Stimulated activated CD8-positive, alpha-beta memory T cell treated with anti-CD3 and anti-CD28 coated beads, Interleukin-12 subunit alpha, Interleukin-12 subunit beta, amount 100 ng/mL, for 4 hours (primary cell): ENCODE results near the gene PGM3.

ENCODE experiments used
- DNase-seq: peaks from one replicate; pipeline ENCODE4 v3.0.0-alpha.2; 2020; ENCODE audit warnings: low read depth

PGM3 gene

DNA sequence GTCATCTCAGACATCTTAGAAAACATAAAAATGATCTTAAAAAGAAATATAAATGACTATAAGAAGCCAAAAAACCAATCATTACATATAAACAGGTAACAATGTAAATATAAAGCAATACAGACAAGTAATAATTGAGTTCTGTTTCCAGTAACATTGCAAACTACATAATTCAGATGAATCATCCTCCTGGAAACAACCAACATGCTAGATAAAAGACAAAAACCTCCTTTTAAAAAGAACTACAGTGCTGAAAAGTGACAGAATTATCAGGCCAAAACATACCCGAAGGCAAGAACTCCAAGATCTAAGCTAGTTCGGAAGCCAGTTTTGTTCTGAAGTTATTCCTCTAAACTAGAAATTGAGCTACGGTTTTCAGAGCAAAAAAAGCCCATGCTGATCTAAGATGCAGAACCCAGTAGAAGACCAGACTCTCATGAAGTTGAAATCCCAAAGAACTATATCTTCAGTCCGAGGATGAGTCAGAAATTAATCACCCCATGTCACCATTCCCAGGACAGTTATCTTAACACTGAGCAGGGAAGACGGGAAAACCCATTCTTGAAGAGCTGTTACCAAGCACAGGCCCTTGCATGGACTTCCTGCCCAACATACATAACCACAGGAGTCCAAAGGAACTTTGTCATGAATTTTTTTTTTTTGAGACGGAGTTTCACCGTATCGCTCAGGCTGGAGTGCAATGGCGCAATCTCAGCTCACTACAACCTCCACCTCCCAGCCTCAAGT lies 9.8 kb downstream of the PGM3 start:
- DNase-seq, result no peak

DNA sequence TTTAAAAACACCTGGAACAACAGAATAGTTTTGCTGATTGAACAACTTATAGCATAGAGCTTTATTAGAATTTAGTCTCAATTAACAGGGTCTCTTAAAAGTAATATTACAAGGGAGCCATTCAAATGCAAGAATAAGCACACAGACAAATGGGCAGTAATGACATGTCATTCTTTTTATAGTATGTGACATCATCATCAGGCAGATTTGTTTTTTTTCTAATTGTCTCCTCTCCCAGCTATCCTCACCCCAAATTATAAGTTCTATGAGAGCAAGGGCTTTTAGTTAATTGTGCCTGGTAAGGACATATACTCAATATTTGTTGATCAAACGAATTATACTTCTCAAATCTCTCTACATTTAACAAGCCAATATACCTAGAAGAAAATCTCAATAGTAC lies 11.0 kb downstream of the PGM3 start:
- no peak for DNase-seq

DNA sequence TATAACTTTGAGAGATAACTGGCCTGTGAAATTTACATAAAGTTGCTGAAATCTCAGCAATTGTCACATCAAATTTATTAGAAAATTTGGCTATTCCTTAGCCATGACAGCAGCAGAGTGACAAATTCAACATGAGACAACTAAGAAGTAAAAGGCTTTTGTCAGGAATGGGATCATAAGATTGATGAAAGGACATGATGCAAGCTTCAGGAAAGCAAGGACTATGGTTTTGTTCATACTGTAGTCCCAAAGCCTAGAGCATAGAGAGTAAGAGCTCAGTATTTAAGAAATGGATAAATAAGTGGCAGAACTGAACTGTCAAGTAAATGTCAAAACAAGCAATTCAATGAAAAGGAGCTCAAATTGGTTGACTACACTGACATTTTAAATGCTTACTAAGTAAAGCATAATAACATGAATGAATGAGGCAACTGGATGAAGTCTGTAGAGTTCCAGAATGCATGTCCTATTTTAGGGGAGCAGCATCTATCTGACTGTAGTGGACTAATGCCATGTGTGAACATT lies 12.6 kb downstream of the PGM3 start:
- no peak for DNase-seq

DNA sequence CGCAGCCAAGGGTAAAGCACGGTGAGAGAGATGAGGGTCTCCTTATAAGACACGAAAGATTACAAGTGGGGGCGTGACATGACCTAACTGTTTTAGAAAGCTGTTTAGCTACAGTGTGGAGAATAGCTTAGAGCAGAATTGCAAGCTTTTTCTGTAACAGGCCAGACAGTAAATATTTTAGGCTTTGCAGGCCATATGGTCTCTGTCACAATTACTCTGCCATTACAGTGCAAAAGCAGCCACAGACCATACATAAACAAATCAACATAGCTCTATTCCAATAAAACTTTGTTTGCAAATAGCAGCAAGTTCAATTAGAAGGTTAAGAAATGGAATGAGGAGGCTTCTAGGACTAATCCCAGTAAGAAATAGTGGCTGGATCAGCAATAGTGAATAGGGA lies 16.8 kb downstream of the PGM3 start:
- no peak for DNase-seq

DNA sequence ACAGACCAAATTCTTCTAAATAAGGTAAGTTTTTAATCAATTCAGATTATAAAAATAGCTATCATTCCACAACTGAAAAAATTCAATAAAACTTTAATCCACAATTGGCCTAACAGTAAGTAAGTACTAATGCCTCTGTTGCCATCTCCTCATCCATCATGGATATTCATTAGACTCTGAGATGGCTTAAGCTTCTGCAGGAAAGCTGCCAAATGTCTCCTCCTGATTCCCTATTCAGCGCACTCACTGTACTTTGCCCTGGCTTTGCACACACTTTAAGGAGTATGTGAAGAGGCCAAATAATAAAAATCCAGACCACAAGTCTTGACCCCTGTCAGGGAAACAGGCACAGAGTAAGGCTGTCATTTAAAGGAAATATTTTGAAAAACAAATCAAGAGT lies 23.6 kb downstream of the PGM3 start:
- DNase-seq, result no peak

DNA sequence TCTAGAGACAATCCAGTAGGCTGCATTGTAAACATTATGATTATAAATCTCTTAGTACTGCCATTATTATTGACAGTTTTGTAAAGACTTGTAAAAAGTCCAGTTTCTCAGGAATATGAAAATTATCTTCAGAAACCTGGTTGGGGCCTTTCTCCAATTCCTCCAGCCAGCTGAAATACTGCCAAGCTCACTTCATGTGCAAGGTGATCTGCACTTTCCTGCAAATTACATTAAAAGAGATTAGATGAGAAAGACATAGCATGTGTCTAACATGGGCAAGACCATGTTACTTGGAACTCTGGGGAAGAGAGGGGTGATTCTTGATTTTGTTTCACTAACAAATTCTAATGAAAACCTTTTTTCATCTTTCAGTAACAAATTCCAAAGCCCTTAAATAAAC lies 24.0 kb downstream of the PGM3 start:
- no peak for DNase-seq

DNA sequence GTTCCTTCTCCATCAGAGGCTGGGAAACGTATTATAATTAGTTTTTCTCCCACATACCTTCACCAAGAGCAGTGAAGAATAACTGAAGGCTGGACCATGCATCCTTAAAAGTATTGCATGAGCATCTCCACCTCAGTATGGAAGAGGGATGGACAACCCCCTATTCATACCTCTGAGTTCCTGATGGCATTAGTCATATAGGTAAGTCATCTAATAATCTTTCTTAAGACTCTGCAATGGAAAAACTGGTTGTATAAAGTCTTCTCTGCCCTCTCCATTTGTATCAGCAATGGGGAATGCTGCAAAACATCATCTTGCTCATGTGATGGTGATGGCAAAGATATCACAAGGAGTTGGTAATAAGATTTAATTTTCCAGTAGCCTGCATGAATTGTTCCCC lies 24.5 kb downstream of the PGM3 start:
- no peak for DNase-seq

DNA sequence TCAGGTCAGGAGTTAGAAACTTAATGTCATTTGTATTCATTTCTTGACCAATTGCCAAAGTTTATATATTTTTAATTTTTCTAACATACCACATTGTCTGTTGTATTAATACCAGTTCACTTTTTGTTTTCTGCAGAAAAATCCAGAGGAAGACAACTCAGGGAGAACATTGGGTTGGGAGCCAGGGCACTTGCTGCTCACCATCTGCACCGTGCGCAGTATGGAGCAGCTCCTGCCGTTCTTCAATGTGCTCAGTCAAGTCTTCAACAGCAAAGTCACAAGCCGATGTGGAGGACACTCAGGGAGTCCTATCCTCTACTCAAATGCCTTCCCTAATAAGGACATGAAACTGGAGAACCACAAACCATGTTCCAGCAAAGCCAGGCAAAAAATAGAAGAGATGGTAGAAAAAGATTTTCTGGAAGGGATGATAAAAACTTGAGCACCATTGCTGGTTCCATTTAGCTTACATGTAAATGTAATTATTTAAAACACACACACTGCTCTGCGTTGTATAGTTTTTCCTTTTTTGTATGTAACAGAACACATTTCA lies 25.3 kb downstream of the PGM3 start:
- no peak for DNase-seq

DNA sequence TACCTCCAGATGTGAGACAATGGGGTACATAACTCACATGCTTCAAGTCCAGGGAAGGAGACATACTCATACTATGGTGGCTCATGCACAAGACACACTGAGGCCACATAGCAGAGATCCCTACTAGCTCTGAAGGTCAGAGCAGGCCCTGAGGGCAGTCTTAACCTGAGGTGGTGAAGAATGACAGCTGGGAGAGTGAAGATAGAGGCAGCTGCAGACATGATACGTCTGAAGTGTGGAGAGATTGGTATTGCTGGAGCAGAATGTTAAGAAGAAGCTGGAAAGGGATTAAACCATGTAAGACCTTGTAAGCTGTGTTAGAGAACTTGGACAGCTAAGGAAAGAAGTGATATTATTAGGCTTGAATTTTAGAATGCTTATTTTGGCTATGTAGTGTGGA lies 32.9 kb downstream of the PGM3 start:
- DNase-seq, result no peak

DNA sequence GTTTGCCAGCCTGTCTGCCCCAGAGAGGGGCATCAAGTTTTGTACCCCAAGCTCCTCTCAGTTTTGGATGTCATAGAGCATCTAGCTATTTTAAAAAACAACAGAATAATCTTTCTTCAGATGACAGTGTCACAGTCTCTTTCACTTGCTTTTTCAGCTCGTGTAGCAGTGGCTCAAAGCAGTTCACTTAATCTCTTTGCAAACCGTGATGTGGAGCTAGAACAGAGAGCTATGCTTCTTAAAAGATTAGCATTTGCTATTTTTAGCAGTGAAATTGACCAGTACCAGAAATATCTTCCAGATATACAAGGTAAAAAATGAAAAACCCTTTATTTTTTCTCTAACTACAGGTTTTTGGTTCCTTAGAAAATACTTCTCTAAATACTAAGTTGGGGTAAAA lies 37.3 kb downstream of the PGM3 start:
- no peak for DNase-seq

DNA sequence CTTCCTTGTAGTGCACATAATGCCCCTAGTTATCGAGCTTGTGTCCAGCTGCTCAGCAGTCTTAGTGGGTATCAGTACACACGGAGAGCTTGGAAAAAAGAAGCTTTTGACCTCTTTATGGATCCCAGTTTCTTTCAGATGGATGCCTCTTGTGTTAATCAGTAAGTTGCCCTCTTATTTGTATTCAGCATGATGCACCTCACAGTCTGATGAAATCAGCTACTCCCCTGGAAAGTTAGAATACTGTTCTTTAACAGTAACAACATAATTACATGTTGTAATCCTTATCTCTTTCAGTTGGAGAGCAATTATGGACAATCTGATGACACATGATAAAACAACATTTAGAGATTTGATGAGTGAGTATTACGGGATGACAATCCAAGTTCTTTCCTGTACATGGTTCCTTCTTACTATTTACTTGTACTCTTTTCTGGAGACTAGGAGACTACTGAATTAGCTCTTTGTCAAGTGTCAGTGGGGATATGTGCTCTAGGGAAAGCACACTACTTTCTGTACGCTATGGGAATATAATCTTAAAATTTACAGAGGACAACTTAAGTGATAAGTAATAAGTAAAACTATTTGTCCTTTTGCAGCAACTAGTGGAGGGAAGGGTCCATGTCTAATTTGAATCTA lies 39.1 kb downstream of the PGM3 start:
- DNase-seq, result no peak

DNA sequence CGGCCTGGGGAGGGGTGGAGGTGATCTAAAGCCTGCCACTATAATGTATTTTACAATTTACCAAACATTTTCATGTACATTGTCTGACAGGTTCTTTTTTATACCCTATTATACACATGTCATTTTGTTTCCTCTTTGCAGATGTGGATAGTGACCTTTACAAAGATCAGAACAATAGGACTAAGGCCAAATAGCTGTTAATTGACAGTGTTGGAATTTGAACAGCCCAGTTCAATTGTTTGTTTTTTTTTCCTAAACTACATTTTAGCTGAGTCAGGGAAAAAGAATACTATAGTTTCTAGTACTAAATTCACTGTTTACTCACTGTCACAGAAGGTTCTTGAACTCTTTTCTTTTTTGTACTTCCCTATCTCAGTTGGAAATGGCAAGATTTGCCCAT lies 40.2 kb downstream of the PGM3 start:
- no peak for DNase-seq

DNA sequence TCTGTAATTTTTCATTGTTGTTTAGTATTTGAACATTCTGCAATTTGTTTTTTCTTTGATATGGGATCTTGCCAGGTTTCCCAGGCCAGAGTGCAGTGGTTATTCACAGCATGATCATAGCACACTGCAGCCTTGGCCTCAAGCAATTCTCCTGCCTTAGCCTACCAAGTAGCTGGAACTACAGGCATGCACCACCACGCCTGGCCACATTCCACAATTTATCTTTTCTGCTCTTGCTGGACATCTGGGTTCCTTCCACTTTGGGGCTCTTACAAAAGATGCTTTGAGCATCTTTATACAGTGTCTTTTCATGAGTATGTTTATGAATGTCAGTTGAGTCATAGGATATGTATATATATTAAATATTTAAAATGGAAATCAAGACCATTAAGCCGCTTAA lies 42.0 kb downstream of the PGM3 start:
- no peak for DNase-seq

DNA sequence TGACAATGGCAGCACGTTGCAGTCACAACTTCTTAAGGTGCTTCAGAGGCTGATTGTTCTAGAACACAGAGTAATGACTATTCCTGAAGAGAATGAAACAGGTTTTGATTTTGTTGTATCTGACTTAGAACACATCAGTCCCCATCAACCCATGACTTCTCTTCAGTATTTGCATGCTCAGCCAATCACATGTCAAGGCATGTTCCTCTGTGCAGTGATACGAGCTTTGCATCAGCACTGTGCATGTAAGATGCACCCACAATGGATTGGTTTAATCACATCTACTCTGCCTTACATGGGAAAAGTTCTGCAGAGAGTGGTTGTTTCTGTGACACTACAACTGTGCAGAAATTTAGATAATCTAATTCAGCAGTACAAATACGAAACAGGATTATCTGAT lies 54.3 kb downstream of the PGM3 start:
- no peak for DNase-seq

DNA sequence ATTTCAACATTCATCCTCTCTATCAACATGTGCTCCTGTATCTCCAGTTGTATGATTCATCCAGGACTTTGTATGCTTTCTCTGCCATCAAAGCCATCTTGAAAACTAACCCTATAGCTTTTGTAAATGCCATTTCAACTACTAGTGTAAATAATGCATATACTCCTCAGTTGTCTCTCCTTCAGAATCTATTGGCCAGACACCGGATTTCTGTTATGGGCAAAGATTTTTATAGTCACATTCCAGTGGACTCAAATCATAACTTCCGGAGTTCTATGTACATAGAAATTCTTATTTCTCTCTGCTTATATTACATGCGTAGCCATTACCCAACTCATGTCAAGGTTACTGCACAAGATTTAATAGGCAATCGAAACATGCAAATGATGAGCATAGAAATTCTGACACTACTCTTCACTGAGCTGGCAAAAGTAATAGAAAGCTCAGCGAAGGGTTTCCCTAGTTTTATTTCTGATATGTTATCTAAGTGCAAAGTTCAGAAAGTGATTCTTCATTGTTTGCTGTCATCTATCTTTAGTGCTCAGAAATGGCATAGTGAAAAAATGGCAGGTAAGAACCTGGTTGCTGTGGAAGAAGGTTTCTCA lies 54.8 kb downstream of the PGM3 start:
- no peak for DNase-seq

DNA sequence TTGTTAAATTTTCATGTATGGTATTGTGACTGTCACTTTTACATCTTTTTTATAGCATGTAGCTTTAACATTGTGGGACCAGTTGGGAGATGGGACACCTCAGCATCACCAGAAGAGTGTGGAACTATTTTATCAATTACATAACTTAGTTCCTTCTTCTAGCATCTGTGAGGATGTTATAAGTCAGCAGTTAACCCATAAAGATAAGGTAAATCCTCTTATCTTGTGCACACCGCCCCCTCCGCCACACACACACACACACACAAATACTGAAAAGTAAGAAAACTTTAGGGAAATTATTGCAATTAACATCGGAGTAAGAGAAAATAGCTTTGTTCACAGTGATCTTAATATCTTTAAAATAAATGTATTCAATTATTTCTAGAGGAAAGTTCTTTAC lies 60.9 kb downstream of the PGM3 start:
- DNase-seq, result no peak

DNA sequence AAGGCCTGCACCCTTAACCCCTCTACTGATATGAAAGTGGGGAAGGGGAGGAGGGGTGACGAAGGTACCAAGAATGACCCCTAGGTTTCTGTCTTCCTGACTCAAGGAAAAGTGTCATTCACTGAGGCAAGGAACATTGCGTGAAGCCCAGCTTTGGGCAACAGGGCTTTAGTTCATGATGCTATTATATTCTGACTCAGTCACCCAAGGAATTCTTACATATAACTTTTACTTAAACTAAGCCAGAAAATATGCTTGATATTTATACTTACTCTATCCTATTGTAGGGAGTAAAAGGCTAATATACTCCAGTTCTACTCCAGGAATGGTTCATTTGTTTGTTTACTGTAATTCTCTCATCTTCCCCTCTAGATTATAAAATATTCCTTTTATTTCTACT lies 65.1 kb downstream of the PGM3 start:
- DNase-seq, result no peak

DNA sequence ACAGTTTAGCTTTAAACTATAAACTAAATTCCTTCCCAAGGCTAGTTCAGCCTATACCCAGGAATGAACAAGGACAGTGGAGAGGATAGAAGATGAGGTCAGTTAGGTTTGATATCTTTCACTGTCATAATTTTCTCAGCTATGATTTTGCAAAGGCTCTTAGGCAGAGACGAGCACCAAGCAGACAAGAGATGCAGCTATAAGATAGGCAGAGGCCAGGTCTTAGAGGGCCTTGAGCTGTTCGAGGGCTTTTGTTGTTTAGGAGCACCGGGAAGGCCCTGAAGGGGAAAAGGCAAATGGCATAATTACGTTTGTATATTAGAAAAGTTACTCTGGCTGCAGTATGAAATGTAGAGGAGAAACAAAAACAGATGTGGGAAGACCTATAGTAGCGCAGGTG lies 65.8 kb downstream of the PGM3 start:
- DNase-seq, result no peak

DNA sequence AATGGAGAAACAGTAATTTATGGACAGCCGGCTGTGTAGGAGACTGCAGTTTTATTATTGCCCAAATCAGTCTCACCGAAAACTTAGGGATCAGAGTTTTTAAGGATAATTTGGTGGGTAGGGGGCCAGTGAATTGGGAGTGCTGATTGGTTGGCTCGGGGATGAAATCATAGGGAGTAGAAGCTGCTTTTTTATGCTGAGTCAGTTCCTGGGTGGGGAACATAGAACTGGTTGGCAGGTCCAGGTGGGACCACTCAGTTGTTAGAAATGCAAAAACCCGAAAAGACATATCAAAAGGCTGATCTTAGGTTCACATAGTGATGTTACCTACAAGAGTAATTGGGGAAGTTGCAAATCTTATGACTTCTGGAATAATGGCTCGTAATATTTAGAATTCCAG lies 66.3 kb downstream of the PGM3 start:
- DNase-seq, result no peak

DNA sequence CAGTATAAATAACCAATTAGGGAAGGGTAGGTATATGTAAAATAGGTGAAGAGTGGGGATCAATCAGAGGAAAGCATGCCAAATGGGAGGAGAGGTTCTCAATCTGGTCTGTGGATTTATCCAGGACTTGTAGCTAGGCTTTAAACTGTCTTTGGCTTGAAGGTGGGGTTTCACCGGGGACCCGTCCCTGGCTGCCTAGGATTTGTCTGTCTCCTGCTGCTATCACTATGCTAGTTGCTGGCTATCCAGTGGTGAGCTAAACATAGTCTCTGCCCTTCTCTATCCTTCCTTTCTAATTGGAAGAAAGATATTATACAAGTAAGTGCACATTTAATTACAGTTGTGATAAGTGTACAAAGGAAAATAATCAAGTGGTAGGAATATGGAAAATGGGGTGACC lies 66.8 kb downstream of the PGM3 start:
- no peak for DNase-seq

DNA sequence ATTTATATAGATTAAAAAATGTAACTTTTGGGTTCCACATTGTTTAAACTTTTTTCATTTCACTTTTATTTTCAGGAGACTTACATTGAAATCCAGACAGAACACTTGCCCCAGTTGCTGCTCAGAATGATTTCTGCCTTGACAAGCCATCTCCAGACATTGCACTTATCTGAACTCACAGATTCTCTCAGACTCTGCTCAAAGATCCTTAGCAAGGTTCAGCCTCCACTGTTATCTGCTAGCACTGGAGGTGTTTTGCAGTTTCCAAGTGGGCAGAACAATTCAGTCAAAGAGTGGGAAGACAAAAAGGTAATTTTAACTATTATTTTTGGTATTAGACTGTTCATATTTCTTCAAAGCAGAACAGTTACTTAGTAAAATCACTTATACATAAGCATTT lies 67.6 kb downstream of the PGM3 start:
- DNase-seq, result no peak

DNA sequence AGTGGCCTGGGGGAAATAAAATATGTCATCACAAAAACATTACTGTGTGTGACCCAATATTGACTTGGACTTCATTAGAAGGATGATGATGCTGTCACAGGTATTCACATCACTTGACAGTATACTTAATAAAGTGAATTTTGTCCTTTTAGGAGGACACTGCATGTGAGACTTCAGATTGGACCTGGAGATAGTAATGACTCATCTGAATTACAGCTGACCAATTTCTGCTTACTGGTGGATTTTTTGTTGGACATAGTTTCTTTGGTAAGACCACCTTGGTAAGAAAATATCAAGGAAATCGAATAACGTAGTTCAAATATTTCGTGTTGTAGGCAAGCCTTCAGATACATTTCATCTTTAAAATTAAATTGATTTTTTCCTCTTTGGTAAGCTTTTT lies 68.5 kb downstream of the PGM3 start:
- DNase-seq, result no peak

DNA sequence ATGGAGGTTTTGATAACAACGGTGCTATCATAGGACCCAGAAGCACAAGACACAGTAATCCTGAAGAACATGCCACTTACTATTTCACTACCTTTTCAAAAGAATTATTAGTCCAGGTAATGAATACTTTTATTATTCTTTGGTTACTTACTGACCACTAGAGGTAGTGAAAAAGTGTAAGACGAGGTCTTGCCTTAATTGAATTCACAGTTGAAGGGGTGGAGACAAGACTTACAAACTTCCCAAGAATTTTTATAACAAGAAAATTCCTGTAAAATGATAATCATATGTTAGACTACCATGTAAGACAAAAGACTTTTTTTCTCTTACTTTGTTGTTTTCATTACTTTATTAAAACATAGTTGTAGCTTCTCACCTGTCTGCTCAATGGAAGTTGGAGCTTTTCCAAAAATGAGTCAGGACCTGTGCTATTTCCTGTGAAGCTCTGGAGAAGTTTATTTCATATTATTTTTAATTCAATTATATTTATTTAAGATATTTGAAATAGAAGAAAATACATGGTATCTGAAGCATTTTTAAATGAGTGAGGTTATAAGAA lies 73.2 kb downstream of the PGM3 start:
- DNase-seq, result no peak
